GM21423 (cell line): ENCODE results near the gene COL4A1.

Source experiments
- ATAC-seq: cut with Tn5 transposase; IDR thresholded peaks from one replicate; pipeline ENCODE4 v1.9.1; 2021; ENCODE audit warnings: mild to moderate bottlenecking, moderate library complexity; ENCODE audit not compliant: unreplicated experiment

The COL4A1 gene

DNA sequence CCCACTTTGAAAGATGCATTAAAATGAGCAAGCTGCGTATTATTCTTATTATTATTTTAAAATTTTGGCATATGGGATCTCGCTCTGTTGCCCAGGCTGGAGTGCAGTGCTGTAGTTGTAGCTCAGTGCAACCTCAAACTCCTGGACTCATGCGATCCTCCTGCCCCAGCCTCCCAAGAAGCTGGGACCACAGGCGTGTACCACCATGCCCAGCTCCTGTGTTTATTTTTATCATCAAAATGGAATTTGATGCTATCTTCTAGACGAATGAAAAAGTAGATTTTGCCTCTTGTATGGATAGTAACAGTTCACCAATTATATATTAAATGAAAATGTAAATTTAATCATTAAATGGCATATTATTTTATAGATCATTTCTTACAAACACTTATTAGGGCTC lies 43.6 kb downstream of the COL4A1 start:
- ATAC-seq: no peak

DNA sequence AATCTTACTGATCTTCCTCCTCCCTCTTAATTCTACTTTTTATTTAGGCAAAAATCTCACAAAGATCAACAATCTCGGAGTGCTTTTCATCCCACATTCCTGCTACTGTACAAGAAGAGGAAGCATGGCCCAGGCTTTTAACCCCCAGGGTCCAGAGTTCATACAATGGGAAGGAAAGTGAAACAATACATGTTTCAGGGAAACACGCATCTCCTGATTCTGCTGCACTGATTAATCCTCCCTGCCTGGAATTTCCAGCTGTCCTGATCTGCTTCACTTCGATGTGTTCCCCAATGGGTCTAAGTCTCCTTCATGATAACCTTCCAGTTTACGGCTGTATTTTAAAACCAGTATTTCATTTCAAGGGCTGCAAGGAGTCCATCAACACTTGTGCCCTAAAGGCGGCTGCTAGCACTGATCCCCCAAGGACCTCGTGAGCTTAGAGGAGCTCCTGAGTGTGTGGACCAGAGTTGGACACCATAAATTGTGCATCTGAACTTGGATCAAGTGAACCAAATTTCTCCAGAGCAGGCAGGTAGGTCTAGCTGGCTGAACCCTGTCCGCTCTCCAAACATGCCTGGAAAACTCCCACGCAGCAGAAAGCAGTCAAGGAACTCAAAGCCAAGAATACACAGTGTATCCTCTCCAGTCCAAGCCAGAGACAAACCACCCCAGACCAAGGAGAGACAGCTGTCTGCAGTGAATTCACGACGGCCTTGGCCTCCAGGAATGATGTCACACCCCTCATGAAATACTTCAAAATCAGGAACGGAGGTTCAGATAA lies 44.3 kb downstream of the COL4A1 start:
- no peak for ATAC-seq

DNA sequence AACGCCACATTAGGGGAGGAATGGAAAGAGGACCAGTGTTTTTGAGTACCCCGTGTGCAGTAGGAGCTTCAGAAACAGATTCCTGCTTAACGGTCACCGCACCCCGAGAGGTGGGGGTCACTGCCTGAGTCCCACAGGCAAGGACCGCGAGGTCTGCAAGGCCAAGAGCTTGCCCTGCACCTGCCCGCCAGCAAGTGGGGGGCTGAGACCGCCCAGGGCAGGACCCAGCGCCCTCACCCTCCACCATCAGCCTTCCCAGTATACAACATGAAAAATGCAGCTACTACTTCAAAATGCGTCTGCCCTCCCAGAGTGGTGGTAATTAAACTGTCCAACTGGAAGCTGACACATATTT lies 44.9 kb downstream of the COL4A1 start:
- no peak for ATAC-seq

DNA sequence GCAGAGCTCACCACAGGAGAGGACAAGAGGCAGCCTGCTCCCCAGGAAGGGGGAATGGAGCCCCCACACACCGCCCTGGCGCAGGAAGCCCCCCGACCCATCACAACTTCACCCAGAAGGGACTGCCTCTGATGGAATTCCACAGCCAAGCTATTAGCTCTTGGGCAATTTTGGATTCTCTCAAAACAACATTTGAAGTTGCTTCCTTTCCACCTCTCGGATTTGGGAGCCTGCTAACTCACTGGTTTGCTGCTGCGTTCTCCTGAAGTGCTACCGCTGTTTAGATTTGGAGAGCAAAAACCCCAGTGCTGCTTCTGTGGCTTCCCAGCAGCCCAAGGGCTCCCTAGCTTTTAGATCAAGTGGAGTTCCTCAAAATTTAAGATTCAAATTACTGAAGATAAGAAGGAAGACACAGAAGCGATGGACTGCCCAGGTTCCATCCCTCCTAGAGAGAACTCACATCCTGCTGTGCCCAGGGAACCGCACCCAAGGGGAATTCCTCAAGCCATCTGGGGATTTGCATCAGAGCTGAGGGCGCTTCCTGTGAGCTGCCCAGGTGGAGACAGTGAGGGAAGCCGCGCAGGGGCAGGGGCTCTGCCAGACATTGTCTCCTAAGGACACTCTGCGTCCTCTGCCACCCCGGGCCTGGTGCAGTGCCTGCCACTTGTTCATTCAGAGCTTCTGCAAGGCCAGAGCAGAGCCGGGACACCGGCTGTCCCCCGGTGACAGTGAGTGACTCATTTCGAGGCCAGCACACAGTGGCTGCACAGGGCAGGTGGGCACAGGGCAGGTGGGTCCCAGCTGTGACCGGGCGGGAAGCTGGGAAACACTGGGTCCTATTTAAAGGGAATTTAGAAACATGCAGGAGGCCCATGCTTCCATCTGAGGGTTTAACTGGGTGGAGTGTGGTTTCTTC lies 45.5 kb downstream of the COL4A1 start:
- no peak for ATAC-seq

DNA sequence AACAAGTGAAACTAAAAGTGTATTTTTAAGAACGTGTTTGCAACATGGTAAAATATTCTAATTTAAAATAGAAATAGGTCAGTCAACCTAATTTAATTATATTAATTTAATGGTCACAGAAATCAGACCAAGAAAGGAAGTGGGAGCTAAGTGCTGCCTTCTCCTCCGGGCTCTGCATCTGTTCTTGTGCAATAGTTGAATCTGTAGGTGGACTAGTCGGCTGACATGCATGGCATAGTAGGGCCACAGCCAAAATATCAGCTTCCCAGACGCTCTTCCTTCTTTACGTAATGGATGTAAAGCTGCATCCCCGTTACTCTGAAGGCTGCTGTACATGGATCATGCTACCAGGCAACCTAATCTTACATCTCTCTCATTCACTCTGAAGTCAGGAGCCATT lies 47.3 kb downstream of the COL4A1 start:
- ATAC-seq: no peak

DNA sequence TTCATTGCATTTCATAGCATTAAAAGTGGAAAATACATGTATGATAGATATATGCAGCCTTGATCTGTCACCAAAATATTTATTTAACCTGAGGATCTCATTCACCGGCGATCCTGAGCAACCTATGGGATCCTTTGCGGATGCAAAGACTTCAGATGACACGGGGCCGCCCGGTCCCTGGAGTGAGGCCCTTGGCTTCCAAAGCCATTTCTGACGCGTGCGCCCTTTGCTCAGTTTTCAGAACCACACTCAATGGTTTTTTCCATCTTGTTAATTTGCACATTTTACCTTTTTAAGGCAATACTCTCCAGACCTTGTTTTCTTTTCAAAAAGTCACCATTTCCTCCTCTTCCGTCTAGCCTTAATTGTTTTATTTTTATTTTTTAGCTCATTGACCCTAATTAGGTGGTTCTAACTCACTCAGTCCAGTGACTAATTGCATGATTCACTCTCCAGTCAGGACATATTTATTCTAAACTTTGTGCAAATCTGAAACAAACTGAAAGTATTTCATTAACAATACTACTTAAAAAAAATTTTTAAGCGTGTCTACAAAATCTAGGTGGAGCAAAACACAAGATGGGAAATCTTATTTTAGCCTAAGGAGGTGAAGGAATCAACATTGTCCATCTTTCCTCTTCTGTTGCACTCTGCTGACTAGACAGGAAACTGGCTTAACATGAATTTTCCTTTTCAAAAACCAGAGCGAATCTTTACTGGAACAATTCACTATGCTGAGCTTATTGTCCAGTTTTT lies 47.9 kb downstream of the COL4A1 start:
- ATAC-seq: no peak

DNA sequence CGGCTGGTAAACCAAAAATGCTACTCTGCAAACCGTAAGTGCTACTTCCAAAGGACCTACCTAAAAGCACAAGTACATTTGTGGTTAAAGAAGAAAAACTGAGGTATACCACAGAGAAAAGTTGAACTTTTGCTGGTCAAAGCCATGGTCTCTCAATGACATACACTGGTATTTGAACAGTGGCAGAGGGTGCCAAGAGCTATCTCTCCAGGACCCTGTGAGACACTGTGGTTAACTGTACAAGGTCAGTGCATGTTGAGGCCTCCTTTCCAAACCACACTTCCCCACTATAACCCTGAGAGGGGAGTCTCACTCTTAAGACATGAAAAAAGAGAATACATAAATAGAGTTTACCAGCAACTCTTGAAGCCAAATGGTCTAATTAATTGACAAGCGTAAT lies 49.5 kb downstream of the COL4A1 start:
- ATAC-seq: no peak

DNA sequence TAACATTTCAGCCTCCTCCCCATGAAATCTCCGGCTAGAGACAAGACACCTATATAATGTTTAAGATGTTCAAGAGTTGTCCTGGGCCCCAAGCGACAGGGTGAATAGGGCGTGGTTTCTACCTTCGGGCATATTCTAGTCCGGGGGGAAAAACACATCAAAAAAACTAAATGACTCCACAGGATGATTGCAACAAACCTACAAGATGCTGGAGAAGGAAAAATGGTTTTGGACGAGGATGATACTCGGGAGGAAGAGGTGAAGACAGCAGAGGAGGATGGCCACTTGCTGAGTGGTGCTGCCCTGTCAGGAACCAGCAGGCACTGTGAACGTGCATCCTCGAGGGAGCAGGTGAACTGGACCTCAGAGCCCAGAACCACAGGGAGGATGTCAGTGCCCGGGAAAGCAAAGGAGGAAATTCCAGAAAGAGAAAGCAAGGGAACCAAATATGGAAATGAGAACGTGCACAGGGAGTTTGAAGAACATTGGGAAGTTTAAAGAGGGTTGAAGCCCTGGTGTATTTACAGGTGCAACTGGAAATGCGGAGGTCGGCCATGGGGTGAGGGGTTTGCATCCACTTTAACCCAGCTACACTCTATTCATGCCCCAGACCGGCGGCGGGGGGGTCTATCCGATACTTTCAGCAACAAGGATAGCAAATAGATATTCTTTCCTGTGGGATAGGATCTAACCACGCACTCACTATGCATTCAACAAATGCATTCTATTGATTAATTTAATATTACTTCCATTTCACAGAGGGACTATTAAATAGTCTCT lies 50.6 kb downstream of the COL4A1 start:
- ATAC-seq: no peak

DNA sequence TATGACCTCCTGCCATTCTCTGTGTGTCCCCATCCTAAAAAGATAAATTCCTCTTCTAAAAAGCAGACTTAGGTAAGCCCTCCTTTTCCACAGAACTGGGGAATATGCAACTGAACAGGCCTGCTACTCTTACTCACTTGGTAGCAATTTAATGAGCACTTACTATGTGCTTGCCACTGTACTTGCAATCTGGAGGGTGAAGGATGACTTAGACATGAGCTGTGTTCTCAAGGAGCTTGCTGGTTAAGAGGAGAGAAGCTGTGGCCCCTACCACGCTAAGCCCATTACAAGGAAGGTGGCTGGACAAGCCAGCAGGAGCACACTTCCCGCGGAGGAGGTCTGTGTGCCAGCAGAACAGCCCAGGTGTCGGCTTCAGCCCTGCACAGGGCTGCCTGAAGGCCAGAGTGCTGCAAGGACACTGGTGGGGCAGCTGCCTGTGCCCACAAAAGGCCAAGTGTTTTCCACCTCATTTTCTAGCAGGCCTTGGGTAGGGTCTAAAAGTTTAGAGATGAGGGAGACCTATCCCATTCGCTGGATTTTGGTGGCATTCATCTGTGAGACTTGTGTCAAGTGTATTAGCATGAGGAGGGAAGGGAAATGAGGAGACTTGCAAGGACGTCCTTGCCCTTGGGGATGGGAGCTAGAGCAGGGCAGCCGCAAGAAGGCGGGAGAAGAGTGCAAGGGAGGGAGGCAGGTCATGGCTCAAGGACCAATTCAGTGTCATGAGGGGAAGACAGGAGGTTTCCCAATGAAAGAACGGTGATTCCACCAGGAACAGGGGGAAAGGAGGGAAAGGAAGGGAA lies 52.0 kb downstream of the COL4A1 start:
- no peak for ATAC-seq

DNA sequence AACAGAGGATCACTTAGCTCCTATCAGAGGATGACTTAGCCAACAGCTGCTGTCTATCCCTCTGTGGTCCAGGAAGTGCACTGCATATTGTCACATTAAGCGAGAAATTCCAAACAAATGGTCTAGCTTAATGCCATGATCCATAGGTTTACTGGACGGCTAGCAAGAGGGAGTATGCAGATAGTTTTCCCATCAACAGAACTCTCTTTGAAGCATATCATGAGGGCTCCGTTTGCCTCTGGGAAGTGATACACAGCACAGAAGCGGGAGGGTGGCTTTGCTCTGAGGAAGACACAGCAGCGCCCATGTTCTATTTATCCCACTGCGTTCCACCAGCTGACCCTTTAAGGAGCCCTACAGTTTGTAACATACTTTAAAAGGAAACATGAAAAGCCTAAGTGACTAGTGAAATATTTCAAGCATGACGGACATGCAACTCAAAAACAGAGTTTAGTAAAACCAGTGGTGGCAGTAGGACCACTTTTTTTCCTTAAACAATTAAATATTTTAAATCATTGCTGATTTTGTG lies 52.7 kb downstream of the COL4A1 start:
- no peak for ATAC-seq

DNA sequence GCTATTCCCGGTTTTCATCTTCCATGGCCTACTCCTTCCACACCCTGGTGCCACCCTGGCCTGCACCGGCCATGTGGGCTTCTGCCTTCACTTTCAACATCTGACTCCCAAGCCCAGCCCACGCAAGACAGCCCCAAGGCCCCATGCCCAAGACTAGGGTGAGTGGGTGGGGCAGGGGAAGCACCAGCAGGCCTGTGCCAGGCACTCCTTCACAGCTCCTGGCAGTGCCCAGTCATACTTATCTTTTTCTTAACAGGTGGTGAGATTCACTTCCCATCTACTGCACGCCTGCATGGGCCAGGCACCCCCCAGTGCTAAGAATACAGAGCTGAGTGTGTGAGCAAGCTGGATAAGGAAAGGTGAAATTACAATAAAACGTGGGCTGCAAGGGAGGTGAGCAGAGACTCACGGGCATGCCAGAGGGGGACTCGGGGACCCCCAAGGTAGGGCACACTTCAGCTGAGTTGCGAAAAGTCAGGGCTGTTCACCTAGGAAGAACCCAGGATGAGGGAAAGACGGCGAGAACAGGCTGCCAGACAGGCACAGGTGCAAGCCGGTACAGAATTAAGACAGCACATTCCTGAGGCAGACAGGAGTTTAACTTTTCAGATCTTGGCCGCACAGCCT lies 55.7 kb downstream of the COL4A1 start:
- no peak for ATAC-seq

DNA sequence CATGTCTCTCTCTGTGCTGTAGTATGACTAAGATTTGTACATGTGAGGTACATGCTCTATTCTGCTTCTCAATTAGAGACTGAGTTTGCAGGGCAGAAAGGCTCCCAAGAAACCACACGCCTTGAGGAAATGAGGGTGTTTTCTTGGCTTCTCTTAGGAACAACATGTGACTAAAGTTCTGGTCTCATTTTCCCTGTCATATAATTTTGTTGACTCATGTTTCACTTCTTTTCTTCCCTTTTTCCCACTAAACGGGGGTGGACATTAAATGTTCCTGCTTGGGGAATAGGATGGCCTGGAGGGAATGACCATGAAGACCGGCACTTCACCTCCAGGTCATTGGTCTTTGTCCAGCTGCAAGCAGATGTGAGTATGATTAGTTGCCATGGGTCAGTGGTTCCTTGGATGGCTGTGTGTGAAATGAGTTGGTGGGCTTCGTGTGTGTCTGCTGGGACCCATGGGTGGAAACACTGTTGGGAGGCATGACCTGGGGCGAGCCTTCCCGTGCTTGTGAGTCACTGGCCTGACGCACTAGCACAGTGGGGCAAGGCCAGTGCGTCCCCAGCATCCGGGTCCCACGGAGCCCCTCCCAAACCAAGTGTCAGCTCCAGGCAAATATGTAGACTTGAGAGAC lies 56.6 kb downstream of the COL4A1 start:
- ATAC-seq: no peak

DNA sequence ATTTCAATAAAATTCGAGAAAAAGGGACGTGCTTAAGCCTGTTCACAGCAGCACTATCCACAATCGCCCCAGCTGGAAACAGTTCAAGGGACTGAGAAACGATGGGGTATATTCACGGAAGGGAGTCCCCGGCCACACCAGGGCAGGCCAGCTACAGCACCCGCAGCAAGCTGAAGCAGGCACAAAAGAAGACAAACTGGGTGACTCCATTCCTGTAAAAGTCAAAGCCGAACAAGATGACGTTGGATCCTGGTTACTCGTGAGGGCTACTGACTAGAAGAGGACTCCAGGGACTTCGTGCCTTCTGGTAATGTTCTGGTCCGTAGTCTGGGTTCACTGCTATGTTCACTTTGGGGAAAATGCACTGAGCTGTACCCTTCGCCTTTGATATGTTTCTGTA lies 57.6 kb downstream of the COL4A1 start:
- ATAC-seq: no peak

DNA sequence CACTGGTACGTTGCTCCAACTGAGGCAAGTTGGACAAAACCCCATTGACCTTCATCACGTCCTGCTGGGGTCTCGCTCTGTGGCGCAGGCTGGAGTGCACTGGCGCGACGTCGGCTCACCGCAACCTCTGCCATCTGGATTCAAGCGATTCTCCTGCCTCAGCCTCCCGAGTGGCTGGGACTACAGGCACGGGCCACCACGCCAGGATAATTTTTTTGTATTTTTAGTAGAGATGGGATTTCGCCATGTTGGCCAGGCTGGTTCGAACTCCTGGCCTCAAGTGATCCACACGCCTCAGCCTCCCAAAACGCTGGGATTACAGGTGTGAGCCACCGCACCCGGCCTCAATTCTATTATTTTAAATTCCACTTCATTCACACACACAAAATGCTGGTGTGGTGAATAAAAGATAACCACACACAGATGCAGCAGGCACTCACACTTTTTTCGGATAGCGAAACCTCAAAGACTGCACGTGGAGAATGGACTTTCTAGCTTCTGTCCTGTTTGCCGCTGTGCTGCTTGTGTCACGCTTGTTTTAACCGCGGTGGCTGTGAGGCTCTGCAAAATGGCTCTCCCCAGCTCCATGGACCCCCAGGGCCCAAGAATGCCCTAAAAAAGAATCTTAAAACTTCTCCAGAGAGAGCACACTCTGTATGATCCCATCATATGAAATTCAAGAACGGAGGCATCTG lies 58.4 kb downstream of the COL4A1 start:
- ATAC-seq: no peak

DNA sequence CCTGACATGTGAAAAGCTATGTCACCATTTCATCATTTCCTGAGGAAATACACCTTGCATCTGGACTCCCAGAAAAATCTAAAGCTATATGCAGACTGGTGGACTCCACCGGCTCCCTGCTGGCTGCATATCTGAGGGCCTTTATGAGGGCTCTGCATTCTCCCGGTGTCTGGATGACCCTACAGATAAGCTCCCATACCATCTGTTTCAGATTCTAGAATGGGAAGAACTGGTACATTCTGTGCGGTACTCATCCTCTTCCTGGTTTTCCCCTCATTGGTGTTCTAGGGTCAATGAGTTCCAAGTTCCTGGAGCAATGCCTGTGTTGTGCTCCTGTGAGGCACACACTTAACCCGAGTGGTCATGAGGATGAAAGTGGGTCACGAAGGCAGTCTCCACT lies 60.4 kb downstream of the COL4A1 start:
- ATAC-seq: no peak

DNA sequence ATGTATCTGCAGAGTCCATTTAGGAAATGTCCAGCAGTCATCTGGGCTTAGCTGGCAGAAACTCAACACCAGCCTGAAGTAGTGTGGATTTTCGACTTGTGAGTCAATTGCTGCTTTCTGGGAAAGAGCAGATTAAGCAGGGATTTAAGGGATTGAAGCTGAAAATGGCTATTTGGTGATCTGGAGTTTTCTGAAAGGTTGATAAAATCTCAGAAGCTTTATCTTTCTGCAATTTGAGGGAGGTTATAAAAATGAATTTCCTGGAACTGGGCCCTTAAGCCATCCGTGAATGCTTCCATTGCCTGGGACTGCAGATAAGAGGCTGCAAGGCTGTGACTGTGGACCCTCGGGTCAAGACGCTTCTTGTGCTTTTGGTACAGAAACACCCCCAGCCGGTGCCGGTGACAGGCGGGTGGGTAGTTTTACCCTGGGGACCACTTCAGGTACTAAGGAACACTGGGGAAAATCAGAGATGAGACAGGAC lies 61.5 kb downstream of the COL4A1 start:
- ATAC-seq: no peak

DNA sequence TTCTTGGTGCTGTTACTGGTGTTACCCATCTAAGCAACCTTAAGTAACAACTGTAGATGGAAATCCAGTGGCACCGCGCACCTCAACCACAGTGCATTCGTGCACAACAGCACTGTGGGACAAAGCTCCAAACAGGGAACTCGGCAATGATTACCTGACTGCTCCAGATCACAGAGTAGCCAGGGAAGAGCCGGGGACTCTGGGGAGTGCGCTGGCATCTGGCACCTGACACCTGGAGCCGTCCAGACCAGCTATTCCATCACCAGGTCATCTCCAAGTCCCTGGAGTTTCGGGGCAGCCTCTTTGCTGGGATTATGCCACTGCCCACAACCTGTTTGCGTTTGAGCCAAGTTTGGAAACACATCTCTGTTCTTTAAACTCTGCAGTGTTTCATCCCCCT lies 62.0 kb downstream of the COL4A1 start:
- no peak for ATAC-seq
